DOHH2 (cell line): ENCODE results near the gene HOXD8.

Source experiments
- H3F3A ChIP-seq: fragments of 200-600 bp; sonication (generic), shearing (Covaris generic); 2 replicates; pipeline ENCODE4 v1.6.0; 2016; ENCODE audit warnings: antibody characterized with exemption, mild to moderate bottlenecking; ENCODE audit not compliant: control insufficient read depth, insufficient read depth
- H3K27ac ChIP-seq: fragments of 200-600 bp; sonication (generic); 2 replicates; pipeline ENCODE4 v1.5.1; 2014; ENCODE audit warnings: low read depth, mild to moderate bottlenecking, low read length, moderate library complexity
- H3K27me3 ChIP-seq: fragments of 200-600 bp; sonication (generic); 2 replicates; pipeline ENCODE4 v1.6.1; 2014; ENCODE audit warnings: mild to moderate bottlenecking, low read length, mixed read lengths; ENCODE audit not compliant: control insufficient read depth
- H3K36me3 ChIP-seq: fragments of 200-600 bp; sonication (generic); 2 replicates; pipeline ENCODE4 v1.6.1; 2014; ENCODE audit warnings: mild to moderate bottlenecking, low read length, moderate library complexity, mixed read lengths; ENCODE audit not compliant: control insufficient read depth
- H3K4me1 ChIP-seq: fragments of 200-600 bp; sonication (generic); 2 replicates; pipeline ENCODE4 v1.6.1; 2014; ENCODE audit warnings: mild to moderate bottlenecking, low read length, mixed read lengths; ENCODE audit not compliant: control insufficient read depth
- H3K4me2 ChIP-seq: fragments of 200-600 bp; sonication (generic); 2 replicates; pipeline ENCODE4 v1.6.0; 2014; ENCODE audit warnings: mild to moderate bottlenecking, low read length, moderate library complexity
- H3K4me3 ChIP-seq: fragments of 200-600 bp; sonication (generic); 2 replicates; pipeline ENCODE4 v1.5.1; 2014; ENCODE audit warnings: mild to moderate bottlenecking, low read length, mixed read lengths
- H3K79me2 ChIP-seq: fragments of 200-600 bp; sonication (generic); 2 replicates; pipeline ENCODE4 v1.6.1; 2014; ENCODE audit warnings: mild to moderate bottlenecking, low read length, mixed read lengths; ENCODE audit not compliant: control insufficient read depth
- H3K9me2 ChIP-seq: fragments of 200-600 bp; sonication (generic); replicated peaks from 2 replicates; pipeline ENCODE4 v1.6.1; 2014; ENCODE audit warnings: mild to moderate bottlenecking, low read length, mixed read lengths; ENCODE audit not compliant: control insufficient read depth
- H3K9me3 ChIP-seq: fragments of 200-600 bp; sonication (generic); 2 replicates; pipeline ENCODE4 v1.6.1; 2014; ENCODE audit warnings: antibody characterized with exemption, low read length, mixed read lengths; ENCODE audit not compliant: control insufficient read depth, insufficient read depth
- H4K20me1 ChIP-seq: fragments of 200-600 bp; sonication (generic); 2 replicates; pipeline ENCODE4 v1.6.0; 2014; ENCODE audit warnings: low read depth, mild to moderate bottlenecking, antibody characterized with exemption, low read length, moderate library complexity; ENCODE audit not compliant: control insufficient read depth, insufficient read depth
- EZH2phosphoT487 ChIP-seq: fragments of 200-600 bp; sonication (generic); IDR thresholded peaks from 2 replicates; pipeline ENCODE4 v1.6.1; 2017; ENCODE audit warnings: borderline replicate concordance, mild to moderate bottlenecking, antibody characterized with exemption, low read length, moderate library complexity, mixed read lengths
- TF ChIP-seq, protein P1 (sequence below): fragments of 200-600 bp; sonication (generic); IDR thresholded peaks from one replicate; pipeline ENCODE4 v1.5.1; 2014; ENCODE audit warnings: antibody characterized with exemption, mild to moderate bottlenecking, low read depth, low read length; ENCODE audit not compliant: poor library complexity, severe bottlenecking

The HOXD8 gene

DNA sequence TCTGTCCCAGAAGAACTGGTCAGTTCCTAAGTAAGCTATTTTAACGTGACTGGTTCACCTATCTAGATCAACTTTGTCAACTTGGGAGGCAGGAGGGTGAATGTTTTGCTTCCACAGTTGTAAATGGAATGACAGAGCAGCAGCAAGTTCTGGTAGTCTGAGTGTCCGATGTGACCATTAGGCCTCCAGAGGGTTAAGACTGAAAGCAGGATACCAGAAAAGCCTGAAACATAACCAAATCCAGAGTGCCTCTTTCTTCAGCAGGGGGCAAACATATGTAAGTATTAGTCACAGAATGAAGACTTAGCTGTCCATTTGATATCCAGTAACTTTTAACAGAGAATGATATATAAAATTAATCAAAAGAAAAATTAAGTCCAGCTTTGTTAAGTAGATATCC is 36.8 kb downstream of the HOXD8 start:
- Histone ChIP-seq H3K4me1 (no peaks in the 10 kb centered on the region), H3K36me3 (no peaks in the 10 kb centered on the region), H3K4me2 (no peak overlapping the region), H4K20me1 (no peaks in the 10 kb centered on the region), H3K27ac (no peak overlapping the region), H3K9me2 (no peaks in the 10 kb centered on the region), H3K27me3 (no peaks in the 10 kb centered on the region), H3F3A (no peaks in the 10 kb centered on the region), H3K79me2 (no peaks in the 10 kb centered on the region), H3K4me3 (no peak overlapping the region), H3K9me3 (no peaks in the 10 kb centered on the region)
- no peak for TF ChIP-seq EZH2phosphoT487
- TF ChIP-seq, protein P1, sequence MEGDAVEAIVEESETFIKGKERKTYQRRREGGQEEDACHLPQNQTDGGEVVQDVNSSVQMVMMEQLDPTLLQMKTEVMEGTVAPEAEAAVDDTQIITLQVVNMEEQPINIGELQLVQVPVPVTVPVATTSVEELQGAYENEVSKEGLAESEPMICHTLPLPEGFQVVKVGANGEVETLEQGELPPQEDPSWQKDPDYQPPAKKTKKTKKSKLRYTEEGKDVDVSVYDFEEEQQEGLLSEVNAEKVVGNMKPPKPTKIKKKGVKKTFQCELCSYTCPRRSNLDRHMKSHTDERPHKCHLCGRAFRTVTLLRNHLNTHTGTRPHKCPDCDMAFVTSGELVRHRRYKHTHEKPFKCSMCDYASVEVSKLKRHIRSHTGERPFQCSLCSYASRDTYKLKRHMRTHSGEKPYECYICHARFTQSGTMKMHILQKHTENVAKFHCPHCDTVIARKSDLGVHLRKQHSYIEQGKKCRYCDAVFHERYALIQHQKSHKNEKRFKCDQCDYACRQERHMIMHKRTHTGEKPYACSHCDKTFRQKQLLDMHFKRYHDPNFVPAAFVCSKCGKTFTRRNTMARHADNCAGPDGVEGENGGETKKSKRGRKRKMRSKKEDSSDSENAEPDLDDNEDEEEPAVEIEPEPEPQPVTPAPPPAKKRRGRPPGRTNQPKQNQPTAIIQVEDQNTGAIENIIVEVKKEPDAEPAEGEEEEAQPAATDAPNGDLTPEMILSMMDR = no peak

DNA sequence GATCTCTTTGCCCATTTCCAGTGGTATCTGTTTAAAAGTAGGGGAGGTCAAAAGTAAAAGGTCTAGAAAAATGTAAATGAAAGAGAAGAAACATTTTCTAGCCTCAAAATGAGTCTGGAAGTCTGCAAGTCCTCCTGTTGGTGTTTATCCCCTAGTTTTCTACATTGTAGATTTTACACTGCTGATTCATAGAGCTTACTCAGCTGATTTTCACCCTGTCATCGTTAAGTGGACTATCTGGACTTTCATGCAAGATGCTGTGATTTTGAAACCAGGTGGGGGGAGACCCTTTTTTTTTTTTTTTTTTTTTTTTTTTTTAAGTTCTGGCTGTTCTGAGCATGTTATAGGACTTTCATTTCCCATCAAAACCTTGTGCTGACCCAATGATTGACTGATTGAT is 37.9 kb downstream of the HOXD8 start:
- H3K9me3 ChIP-seq = no peaks in the 10 kb centered on the region
- no peaks in the 10 kb centered on the region for H3K36me3 ChIP-seq
- H3K27me3 ChIP-seq = no peaks in the 10 kb centered on the region
- H3K79me2 ChIP-seq = no peaks in the 10 kb centered on the region
- no peaks in the 10 kb centered on the region for H3K9me2 ChIP-seq
- no peak overlapping the region for H3K27ac ChIP-seq
- H3K4me1 ChIP-seq = no peaks in the 10 kb centered on the region
- H4K20me1 ChIP-seq = no peaks in the 10 kb centered on the region
- no peak overlapping the region for H3K4me2 ChIP-seq
- no peak overlapping the region for H3K4me3 ChIP-seq
- H3F3A ChIP-seq = no peaks in the 10 kb centered on the region
- TF ChIP-seq EZH2phosphoT487 = no peak
- TF ChIP-seq, protein P1 = no peak

DNA sequence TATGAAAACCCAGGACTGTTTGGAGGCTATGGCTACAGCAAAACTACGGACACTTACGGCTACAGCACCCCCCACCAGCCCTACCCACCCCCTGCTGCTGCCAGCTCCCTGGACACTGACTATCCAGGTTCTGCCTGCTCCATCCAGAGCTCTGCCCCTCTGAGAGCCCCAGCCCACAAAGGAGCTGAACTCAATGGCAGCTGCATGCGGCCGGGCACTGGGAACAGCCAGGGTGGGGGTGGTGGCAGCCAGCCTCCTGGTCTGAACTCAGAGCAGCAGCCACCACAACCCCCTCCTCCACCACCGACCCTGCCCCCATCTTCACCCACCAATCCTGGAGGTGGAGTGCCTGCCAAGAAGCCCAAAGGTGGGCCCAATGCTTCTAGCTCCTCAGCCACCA is 39.7 kb downstream of the HOXD8 start:
- Histone ChIP-seq H3K4me2 (no peak overlapping the region), H3K27me3 (peaks cover 12% of the 10 kb centered on the region), H3K4me3 (no peak overlapping the region), H3K9me3 (no peaks in the 10 kb centered on the region), H3K9me2 (no peaks in the 10 kb centered on the region), H3K79me2 (no peaks in the 10 kb centered on the region), H3F3A (no peaks in the 10 kb centered on the region), H3K27ac (no peak overlapping the region), H4K20me1 (no peaks in the 10 kb centered on the region), H3K4me1 (no peaks in the 10 kb centered on the region), H3K36me3 (no peaks in the 10 kb centered on the region)
- TF ChIP-seq EZH2phosphoT487 = no peak
- TF ChIP-seq, protein P1 = no peak

DNA sequence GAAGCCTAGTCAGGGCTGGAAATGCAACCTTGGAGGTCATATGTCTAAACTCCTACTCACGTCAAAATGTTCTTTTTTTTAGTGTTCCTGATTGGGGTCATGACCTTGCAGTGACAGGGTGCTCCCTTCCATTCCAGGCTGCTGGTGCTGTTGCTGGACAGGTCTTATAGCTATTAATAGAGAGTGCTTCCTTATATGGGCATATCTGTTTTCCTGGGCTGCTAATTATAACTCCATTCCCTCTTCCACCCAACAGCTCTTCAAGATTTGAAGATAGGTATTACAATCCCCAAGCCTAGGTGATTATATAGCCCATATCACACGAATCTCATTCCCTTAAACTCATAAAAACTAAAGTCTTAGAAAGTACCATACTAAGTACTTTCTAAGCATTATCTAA is 40.2 kb downstream of the HOXD8 start:
- no peaks in the 10 kb centered on the region for H3K4me1 ChIP-seq
- H3K36me3 ChIP-seq = no peaks in the 10 kb centered on the region
- H3K4me2 ChIP-seq = no peak overlapping the region
- no peaks in the 10 kb centered on the region for H3K9me2 ChIP-seq
- TF ChIP-seq, protein P1 = no peak
- no peak for TF ChIP-seq EZH2phosphoT487
- no peaks in the 10 kb centered on the region for H3K79me2 ChIP-seq
- H3K27me3 ChIP-seq = peaks cover 17% of the 10 kb centered on the region
- no peak overlapping the region for H3K4me3 ChIP-seq
- H3F3A ChIP-seq = no peaks in the 10 kb centered on the region
- no peaks in the 10 kb centered on the region for H4K20me1 ChIP-seq
- no peak overlapping the region for H3K27ac ChIP-seq
- H3K9me3 ChIP-seq = no peaks in the 10 kb centered on the region
